ENCODE data around the gene QTRT2.

The QTRT2 gene

DNA sequence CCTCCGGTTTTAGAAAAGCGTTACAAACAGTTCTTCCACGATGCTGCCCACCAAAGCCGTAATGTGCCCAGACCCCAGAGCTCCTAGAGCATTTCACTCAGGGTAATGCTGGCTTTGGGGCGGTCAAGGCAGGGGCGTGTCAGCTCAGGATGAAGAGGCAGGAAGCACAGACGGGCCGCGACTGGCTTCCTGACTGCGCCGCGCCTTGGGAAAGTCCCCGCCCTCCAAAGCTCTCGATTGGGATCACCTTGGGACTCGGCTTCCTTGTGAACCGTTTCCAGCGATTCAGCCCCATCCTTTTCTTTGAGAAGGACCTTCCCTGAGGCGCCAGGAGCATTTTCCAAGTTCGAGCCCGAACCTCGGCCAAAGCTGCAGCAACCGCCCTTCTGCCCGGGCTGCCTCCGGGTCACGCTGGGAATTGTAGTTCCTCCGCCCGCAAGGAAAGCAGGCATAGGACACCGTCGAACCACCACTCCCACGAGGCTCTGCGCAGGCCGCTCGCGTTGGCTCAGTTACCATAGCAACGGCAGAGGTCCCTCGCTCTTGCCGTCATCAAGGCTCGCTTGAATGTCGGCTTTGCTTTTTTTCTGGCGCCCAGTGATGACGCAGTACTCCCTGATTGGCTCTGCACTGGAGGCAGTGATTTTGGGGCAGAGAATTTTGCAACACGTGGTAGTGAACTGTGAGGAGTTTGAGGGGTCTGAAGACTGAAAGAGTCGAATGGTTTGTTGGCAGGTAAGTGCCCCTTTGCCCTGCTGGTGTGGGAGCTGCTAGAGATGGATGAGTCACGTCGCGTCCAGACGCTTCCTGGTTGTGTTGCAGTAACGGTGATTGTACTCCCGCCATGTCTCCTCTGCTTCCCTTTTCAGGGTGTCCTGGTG lies at the start of gene QTRT2, which contains the start of gene CCDC191:
Gene QTRT2, plus strand, starts transcription at position 608 of the 881 bp plus-strand sequence. CDS start 8,521 bp downstream, outside the sequence.
Gene CCDC191, minus strand, starts transcription at position 397 of the 881 bp plus-strand sequence. Its CDS starts 60 bp downstream, at position 337.
- peak; percentile 98 for DNase-seq

DNA sequence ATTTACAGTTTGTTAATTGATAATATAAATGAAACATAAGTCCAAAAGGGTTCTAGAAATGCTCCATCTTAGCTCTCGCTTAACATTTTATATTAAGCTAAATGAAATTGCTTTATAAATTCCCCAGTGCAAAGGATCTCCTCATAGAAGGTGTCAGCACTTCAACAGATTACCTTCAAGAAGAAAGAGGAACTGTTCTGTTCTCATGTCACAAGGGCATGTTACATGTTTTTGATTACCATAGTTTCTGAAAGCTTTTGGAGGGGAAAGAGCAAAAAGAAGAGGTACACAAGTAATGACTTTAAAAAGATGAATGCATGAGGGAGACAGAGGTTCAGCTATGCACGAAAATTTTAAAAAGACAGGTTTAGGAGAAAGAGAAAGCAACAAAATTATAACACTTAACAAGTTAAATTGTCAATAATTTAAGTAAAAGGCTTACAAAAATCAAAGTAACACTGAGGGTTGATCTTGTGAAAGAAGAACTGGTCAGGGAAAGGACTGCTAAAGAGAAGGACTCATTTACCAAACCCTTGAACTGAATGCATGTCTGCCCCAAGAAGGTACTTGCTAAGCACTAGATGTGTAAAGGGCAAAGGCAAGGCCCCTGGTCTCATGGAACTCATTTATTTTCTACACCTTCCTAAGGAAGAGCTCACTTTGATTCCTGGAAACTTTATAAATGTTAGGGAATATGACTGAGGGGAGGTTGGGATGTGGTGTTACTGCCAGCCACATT lies 45.3 kb upstream of the QTRT2 start:
- no peak for DNase-seq

DNA sequence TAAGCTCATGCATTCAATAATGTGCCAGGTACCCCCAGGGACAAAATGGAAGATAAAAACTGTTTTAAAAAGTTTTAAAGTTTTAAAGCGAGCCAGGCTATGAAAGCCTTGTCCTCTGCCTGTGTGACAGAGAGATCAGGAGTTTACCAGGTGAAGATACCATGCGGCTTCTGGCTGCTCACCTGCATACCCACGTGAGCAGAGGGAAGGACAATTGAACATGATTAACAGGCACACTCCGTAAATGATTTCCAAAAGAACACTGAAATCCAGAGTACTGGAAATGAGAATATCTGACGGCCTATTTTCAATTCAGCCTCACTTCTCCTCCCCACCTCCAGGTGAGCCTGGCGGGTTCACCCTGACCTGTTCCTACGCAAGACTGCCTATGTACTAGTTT lies 42.3 kb upstream of the QTRT2 start:
- no peak for DNase-seq

DNA sequence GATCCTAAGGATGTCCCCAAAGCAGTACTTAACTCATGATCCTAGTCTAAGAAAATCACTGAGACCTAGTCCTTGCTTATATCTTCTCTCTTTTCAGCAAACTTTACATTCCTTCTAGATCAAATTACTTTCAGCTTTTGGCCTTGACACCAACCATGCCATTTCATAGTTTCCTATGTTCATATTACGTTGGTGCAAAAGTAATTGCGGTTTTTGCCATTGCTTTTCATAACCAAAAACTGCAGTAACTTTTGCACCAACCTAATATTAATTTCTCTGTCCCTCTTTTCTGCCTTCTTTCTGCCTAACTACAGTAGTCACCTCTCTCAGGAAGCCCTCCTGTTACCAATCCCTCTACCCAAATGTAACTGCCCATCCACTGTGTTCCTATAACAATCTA lies 37.1 kb upstream of the QTRT2 start:
- no peak for DNase-seq

DNA sequence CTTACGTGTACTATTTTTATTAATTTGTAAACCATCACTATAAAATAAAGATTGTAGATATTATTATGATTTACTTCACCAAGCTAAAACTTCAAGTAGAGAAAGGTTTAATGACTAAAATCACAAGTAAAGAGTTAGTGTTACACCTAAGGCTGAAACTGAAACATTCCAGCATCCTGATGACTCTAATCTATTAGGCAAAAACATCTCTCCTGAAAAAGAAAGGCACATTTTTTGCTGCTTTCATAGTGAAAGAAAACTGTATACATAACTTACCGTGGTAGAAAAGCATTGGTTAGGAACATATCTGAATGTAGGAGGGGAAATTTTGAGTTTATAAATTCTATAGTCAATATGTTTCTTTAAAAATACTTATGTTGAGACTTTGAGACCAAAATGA lies 35.6 kb upstream of the QTRT2 start:
- DNase-seq = no peak

DNA sequence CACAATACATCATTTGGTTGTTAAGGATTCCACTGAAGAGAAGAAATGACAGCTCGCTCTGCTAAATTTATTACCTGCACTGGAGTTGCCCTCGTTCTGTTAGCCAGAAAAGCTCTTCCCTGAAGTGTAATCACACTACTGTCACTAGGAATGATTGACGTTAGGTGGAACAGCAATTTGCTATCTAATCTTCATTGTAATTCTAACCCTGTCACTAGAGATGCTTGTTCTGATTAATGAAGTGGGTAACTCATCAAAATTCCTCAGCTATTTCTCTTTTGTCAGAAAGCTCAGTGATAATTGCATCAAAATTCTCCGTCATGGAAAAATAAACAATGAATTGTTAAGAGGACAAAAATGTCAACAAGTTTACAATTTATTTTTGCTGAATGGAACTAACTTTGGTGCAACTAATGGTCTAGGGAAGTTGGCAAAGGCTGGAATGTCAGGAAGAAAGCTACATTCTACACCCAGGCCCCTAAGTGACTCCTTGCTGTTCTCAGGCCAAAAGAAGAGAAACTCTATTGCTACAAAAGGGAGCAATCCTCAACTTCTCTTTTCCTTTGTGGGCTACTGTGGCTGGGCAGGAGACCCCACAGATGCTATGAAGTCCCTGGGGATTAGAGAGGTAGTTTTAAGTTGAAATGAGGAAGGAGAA lies 34.3 kb upstream of the QTRT2 start:
- DNase-seq = no peak

DNA sequence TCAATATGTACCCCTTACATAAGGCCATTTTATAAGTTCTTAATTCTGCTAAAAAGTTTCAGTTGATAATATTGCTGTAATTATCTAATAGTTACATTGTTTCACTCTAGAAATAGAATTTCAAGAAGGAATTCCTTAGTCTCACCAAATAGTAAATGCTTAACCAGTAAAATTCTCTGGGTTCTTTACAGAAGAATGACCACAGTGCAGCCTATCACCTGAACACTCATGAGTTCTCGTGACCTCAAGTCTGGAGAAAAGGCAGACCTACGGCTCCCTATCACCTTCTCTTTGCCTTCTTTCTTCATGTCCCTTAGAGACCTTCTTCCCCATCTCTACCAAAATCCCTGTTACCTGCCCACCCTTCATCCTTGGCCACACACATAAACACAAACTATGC lies 31.1 kb upstream of the QTRT2 start:
- DNase-seq = no peak

DNA sequence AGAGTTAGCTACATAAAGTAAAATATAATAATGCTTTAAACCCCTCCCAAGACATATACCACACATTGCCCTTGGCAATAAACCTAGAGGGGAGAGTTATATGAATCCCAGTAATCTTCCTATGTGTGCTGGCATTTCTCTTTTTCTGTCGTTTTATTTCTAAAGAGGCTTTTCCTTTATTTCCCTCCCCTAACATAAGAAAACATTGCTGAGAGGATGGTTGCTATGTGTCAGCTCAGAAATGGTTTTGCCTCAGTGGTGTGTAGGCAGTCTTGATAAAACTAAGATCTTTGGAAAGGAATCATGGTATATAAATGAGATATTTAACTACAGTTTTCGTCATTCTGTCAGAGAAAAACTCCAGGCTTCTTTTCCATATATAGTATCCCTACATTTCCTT lies 30.2 kb upstream of the QTRT2 start:
- no peak for DNase-seq

DNA sequence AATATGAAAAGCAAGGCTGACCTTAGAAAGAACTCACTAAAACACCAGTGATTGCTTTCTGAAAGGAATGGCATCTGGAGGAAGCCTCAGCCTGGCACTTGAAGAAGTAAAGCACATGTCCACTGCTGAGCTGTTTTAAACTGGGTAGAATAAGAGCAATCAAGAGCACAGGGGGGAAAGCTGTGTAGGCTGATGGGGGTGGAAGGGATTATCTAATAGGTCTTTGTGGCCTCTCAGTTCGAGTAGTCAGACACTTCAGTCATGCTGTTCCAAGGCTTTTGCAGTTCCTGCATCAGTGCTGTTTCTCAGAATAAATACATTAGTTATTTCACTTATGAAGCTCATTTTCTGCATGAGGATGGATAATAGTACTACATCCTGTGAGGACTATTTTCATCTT lies 22.8 kb upstream of the QTRT2 start:
- no peak for DNase-seq

DNA sequence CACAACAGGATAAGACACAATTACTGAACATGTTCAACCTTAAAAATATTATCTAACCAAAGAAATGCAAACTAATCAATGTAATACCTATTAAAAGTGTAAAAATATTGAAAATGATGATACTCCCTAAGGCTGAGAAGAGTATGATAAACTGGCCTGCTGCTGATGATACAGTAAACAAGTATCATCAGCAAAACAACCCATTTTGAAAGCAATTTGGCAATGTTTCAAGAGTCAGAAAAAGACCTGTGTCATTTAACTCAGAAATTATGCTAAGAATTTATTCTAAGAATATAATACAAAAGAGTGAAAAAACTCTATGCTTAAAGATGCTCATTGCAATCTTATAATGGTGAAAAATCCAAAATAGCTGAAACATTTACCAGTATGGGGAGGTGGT lies 22.3 kb upstream of the QTRT2 start:
- no peak for DNase-seq

DNA sequence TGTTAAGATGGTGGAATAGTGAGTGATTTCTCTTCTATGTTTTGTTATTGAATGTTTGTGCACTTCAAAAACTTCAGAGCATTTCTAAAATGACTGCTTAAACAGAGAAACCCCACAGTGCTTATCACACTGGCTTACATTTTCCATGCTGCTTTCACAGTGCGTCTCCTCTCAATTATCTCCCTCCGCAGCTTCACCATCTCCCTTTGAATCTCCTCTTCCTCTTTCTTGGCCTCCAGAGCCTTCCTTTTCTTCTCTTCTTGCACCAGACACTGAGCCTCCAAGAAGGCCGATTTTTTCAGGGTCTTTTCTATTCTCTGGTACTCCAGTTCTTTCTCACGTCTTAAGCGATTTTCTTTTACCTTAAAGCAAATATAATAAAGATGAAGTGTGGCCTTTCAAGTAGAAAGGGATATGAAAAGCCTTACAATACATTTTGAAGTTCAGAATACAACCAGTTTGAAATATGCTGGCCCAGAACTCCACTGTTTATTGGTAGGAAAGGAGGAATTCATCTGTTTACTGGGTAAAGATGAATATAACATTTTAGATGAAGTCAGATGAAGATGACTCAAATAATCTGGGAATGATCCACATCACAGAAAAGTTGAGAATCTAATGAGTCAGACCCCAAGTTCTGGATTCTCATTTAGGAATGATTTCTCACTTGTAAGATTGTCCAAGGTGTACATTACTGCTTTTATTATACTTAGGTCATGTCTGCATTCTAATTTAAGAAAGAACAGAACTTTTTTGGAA lies 21.6 kb upstream of the QTRT2 start:
- DNase-seq = no peak

DNA sequence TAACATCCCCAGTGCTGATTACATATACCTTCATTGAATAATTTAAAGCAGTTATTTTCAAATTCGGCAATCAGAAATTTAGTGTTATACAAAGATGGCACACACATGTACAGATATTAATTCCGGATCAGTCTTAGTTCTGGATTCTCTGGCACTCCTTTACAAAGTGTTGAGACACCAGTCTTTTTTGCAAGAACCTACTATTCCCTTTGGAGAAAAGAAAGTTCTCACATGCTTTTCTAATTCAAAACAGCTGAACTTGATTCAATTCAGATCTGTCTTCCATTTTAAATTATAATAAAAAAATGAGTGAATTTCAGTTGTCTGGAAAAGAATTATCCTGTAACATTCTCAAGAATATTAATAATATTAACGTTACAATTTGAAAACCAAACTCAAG lies 20.6 kb upstream of the QTRT2 start:
- no peak for DNase-seq

DNA sequence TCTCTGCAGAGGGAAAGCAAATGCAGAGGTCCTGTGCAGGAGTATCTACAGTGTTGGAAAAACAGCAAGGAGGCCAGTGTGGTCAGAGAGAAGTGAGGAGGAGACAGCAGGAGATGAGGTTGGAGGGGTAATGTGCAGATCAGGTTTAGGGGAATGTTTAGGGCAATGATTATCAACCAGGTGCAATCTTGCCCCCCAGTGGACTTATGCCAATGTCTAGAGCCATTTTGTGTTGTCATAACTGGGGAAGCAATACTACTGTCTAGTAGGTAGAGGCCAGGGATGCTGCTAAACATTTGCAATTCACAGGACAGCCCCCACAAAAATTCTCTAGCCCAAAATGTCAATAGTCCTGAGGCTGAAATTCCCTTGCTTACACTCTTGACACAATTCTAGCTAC lies 13.3 kb upstream of the QTRT2 start:
- no peak for DNase-seq

DNA sequence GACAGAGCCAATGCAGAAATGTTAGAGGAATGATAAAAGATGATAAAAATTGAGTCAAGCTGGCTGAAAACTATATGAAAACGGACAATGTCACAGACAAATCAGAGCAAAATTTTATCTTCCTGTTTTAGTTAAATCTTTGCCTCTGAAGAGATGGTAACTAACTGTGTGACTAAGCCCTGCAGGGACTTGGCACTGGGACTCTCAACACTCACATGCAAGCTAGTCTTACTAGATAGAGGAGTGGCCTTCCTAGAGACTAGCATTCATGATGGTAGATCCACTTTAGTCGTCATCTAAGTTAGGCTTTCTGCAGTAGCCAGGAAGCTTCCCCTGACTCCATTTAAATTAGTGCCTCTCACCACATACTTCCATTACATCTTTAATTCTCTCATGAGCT lies 4.3 kb upstream of the QTRT2 start:
- no peak for DNase-seq

DNA sequence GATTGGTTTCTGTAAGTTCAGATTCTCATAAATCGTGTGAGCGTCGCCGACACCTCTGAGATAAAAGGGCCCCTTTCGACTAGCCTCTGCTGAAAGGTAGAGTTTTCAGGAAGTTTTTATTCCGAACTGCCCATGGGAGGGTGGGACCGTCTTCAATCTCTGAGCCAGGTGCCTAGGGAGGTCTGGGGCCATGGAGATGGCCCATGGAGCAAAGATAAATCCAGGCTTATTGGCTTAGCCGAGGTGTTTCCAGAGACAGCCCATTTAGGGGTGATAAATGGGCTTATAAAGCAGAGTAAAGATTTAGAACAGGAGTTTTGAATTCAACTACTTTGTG lies 442 bp downstream of the QTRT2 start:
- DNase-seq = no peak

DNA sequence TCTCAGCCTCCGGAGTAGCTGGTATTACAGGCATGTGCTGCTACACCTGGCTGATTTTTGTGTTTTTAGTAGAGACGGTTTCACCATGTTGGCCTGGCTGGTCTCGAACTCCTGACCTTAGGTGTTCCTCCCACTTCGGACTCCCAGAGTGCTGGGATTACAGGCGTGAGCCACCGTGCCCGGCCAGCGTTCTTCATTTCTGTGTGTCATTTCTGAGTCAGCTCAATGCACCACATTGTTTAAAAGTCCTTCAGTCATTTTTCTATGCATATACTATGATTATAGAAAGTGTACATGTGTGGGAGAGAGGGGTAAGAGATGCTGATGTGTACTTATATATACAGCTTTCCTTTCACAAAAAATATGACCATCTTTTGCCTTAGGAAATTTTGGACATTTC lies 2.1 kb downstream of the QTRT2 start:
- no peak for DNase-seq

DNA sequence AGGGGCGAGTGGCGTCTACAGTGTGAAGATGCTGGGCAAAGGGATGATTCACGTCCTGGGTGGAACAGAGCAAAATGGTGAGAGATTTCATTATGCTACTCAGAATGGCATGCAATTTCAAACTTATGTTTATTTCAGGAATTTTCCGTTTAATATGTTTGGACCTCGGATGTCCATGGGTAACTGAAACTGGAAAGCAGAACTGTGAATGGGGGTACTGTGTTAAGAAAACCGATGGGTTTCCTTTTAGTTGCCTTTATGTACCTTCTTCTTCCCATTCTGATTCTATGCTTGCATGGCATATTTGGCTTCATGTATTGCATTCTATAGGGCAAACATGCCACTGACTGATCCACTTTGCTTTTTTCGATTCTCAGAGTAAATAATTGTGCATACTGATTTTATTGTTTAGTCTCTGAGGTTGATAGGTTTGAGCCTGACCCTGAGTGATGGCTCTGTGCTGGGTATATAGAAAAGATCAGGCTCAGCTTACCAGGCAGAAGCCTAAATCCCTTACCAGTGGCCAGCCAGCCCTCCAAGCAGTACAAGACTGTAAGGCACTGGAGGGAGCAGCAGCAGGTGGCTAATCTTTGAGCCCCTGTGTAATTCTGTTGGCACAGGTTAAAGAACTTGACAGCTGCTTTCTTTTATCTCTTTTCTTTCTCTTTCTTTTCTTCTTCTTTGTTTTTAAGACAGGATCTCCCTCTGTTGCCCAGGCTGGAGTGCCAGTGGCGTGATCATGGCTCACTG lies 4.5 kb downstream of the QTRT2 start:
- no peak for DNase-seq

DNA sequence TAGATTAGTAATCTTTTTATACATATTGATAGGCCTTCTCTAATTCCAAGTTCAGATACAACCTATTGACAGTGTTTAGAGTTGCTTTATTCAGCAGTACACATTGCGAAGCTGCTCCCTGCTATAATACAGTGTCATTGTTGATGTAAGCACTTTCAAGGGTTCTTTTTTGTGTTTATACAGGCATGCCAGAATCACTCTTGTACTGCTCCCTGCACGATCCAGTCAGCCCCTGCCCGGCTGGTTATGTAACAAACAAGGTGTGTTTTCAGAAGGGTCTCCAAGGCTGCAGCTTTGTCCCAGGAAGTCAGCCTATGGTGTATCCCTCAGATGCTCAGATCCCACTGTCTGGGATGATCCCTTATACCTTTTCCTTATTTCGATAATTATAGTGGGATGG lies 11.3 kb downstream of the QTRT2 start:
- DNase-seq = no peak

DNA sequence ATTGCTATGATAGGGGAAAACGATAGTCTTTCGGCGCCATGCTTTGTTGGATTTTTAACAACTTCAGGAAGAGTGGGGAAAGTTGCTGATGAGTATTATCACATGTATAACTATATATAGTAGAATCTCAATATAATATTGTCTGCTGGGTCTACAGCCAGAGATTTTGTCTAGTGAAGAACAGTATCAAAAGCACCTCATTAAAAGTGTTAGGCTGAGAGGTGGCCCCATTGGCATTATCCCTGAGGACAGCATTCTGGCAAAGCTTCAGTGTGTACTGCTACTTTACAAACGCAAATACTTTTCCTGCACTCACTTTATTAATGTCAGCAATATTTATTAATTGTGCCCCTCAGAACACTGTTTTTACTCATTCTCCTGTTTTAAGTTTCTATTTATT lies 11.8 kb downstream of the QTRT2 start:
- DNase-seq = no peak

DNA sequence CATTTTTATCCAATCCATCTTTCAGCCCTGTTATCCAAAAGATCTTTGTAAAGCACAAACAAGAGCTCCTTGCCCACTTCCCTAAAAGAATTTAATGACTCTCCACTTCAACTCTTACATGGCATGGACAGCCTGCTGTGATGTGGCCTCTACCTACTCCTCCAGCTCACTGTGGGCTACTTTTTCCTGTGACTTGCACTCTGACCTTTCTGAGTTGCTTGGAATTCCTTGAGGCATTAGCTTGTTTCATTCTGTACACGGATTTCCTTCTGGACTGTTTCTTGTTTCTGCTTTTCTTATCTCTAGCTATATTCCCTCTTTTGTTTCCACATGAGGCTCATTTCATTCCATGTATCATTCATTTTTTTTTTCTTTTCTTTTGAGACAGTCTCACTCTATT lies 15.2 kb downstream of the QTRT2 start:
- no peak for DNase-seq

DNA sequence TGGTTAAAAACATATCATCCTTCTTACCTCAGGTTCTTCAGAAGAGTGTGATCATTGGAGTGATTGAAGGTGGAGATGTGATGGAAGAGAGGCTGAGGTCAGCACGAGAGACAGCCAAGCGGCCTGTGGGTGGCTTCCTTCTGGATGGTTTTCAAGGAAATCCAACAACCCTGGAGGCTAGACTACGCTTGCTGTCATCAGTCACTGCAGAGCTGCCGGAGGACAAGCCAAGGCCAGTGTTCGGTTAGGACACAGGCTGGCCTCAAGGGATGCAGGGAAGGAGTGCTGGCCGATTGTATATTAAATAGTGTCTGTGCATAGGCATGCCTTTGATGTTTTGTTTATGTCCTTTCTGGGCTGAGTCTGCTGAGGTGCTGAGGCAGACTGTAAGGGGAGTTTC lies 20.2 kb downstream of the QTRT2 start:
- DNase-seq = no peak

DNA sequence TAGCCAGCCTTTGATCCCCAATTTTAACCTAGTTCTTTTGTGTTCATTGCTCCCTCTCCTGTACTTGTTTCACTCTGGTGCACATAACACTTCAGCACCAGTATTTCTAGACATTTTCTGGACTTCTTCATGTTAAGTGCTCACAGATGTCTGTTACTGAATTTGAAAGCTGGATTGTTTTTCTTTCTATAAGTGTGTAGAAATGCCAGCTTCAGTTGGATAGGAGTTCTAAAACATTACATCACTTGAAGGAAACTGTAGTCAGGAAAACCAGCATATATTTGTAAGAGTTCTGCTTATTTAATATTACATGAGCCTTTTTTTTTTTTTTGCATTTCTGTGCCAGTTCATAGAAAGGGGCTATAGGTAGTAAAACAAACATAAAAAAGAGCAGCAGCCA lies 21.6 kb downstream of the QTRT2 start:
- DNase-seq = no peak

Data from GF-D8 (cell line).